ENCODE measurements around the gene GPX4. TPM values are rescaled to one million over a fixed set of nuclear protein-coding genes. Genes with fewer than 3 reads are reported as not detected.
A peak's percentile ranks its signal among the peaks of the same experiment; 100 is the strongest.

Gene GPX4
- total and polyA plus RNA-seq, 9 of the 15 experiments (the other 6 are each of a cell fraction or from before 2014, with no cell fraction given): 61.4 to 661 (median 349) TPM

- Histone ChIP-seq H3K9me1 (ENCODE audit: control insufficient read depth, insufficient read depth, low read length) (no peaks in the 10 kb centered on the region), H4K20me1 (replicated peaks; ENCODE audit: control insufficient read depth, insufficient read depth, low read length) (no peaks in the 10 kb centered on the region; the same call in 1 of the 2 replicates), H3K27ac (ENCODE audit: extremely low read depth, low read depth, low read length) (no peak overlapping the region), H3K4me1 (replicated peaks in 1 of 2; ENCODE audit: control insufficient read depth in 2 of 2, insufficient read depth in 2 of 2, low read length in 2 of 2) (peaks cover 6 to 62% of the 10 kb centered on the region in 2 experiments; a peak in 4 of 5 replicates), H2AFZ (ENCODE audit: low read depth, low read length) (no peak overlapping the region), H3K79me2 (ENCODE audit: control insufficient read depth, insufficient read depth, low read length) (no peaks in the 10 kb centered on the region; the same call in 2 of the 3 replicates), H3K4me2 (ENCODE audit: insufficient read depth, low read length) (no peak overlapping the region), H3K27me3 (ENCODE audit: control insufficient read depth in 2 of 2, insufficient read depth in 2 of 2, low read length in 2 of 2) (no peaks in the 10 kb centered on the region), H3K4me3 (no peak overlapping the region), H3K36me3 (ENCODE audit: control insufficient read depth, insufficient read depth, low read length) (peaks cover 74% of the 10 kb centered on the region), H3K9me3 (replicated peaks; ENCODE audit: control insufficient read depth, insufficient read depth, low read depth, low read length) (no peaks in the 10 kb centered on the region), H3K9ac (ENCODE audit: insufficient read depth in 1 of 2, low read depth in 2 of 2, low read length in 2 of 2) (peak overlapping the region in 1 of 2 experiments; percentile 64; a peak in 2 of 4 replicates)
- no peak for TF ChIP-seq HEY1 (CRISPR knock-in tag; IDR thresholded peaks at IDR 0.05; ENCODE audit: borderline replicate concordance)
- 0 out of 2 replicates have a peak, but pooled peaks have one; percentile 10 for TF ChIP-seq POLR2G (IDR thresholded peaks at IDR 0.05; ENCODE audit: low read depth, low read length)
- 87% methylated on average over 15 of the region's 23 CpGs for WGBS (ENCODE audit: insufficient coverage, low coverage, missing lambda C conversion rate)
- intact Hi-C loops (cut with micrococcal nuclease): no loop called here
- ATAC-seq: no peak
- CTCF ChIA-PET (ENCODE audit: low intra/inter-chr PET ratio): no interaction called here
- FAIRE-seq: no peak
- BruUV-seq (replicated peaks): no TSS peak
- POLR2A ChIA-PET: interaction anchor here (0.8 to 1.5 kb wide), 2 partner anchors 11 to 22 kb away, joined by 3 to 12 read pairs; no protein-coding TSS in a partner anchor
- in situ Hi-C loops (cut with MboI): no loop called here
- no peak for DNase-seq (ENCODE audit: extremely low read depth in 1 of 4, low spot score in 3 of 4)
Observed at GRCh38 chr19:1123885-1124677, 20.3 kb downstream of the GPX4 start.
